ENCODE results near the gene LNPK. TPM values are rescaled to one million over a fixed set of nuclear protein-coding genes. Genes with fewer than 3 reads are reported as not detected.

Gene LNPK, protein sequence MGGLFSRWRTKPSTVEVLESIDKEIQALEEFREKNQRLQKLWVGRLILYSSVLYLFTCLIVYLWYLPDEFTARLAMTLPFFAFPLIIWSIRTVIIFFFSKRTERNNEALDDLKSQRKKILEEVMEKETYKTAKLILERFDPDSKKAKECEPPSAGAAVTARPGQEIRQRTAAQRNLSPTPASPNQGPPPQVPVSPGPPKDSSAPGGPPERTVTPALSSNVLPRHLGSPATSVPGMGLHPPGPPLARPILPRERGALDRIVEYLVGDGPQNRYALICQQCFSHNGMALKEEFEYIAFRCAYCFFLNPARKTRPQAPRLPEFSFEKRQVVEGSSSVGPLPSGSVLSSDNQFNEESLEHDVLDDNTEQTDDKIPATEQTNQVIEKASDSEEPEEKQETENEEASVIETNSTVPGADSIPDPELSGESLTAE
- 10 to 100 TPM; 41.9 to 44.7 TPM for total RNA-seq

DNA sequence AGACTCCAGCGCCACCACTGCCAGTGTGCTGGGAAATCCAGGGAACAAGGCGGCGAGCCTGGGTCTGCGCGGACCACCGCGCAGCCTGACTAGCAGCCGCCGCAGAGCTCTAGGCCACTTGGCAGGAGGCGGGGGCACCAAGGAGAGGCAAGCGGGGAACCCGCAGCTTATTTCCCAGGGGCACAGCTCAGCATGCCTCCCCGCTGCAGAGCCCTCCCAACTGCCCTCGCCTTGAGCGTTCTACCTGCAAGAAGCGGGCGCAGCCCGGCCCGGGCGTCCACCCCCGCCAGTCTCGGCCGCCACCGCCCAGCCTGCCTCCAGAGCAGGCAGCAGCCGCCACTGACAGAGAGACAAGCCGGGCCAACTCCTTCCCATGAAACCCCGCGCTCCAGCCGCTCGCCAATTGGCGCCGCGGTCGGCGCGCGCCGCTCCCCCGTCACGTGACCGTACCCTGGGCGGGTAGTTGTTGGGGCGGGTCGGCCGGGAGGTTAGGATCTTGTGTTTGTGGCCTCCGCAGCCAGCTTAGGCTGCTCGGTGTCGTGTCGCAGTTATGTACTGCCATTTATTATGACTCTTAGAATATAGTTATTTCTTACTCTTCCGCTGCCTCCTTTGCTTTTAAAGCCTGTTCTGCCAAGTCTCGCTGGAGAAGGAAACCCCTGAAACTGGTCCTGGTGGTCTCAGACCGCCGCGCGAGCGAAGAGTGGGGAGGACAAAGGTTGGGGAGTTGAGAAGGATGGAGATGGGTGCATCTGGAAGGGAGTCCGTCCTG, at the start of gene LNPK:
Gene LNPK, minus strand, starts transcription at position 352 of the 772 bp plus-strand sequence. CDS start 6,683 bp downstream, outside the sequence.
- TF ChIP-seq, protein P1, sequence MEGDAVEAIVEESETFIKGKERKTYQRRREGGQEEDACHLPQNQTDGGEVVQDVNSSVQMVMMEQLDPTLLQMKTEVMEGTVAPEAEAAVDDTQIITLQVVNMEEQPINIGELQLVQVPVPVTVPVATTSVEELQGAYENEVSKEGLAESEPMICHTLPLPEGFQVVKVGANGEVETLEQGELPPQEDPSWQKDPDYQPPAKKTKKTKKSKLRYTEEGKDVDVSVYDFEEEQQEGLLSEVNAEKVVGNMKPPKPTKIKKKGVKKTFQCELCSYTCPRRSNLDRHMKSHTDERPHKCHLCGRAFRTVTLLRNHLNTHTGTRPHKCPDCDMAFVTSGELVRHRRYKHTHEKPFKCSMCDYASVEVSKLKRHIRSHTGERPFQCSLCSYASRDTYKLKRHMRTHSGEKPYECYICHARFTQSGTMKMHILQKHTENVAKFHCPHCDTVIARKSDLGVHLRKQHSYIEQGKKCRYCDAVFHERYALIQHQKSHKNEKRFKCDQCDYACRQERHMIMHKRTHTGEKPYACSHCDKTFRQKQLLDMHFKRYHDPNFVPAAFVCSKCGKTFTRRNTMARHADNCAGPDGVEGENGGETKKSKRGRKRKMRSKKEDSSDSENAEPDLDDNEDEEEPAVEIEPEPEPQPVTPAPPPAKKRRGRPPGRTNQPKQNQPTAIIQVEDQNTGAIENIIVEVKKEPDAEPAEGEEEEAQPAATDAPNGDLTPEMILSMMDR (IDR thresholded peaks at IDR 0.05), result no peak
- peaks cover 1% of the 10 kb centered on the region for H3K27me3 Mint-ChIP-seq
- POLR2A ChIA-PET, result interaction anchor here (1.3 to 1.8 kb wide), 4 partner anchors 8 to 77 kb away, joined by 3 to 5 read pairs (median 3); no protein-coding TSS in a partner anchor
- intact Hi-C loops (cut with micrococcal nuclease), result no loop called here
- CTCF ChIA-PET, result interaction anchor here (1.2 kb wide), 1 partner anchor 32 kb away, joined by 3 read pairs; no protein-coding TSS in a partner anchor
- peak; percentile 91 for ATAC-seq
- H3K4me3 Mint-ChIP-seq, result peak within 1 kb of the TSS; percentile 97
- no peaks in the 10 kb centered on the region for H3K36me3 Mint-ChIP-seq (ENCODE audit: low read depth)
- peak; percentile 93 for DNase-seq
- H3K9me3 Mint-ChIP-seq, result no peaks in the 10 kb centered on the region
- peaks cover 13% of the 10 kb centered on the region for H3K4me1 Mint-ChIP-seq (ENCODE audit: low read depth)
- H3K27ac Mint-ChIP-seq, result peak within 1 kb of the TSS; percentile 92

DNA sequence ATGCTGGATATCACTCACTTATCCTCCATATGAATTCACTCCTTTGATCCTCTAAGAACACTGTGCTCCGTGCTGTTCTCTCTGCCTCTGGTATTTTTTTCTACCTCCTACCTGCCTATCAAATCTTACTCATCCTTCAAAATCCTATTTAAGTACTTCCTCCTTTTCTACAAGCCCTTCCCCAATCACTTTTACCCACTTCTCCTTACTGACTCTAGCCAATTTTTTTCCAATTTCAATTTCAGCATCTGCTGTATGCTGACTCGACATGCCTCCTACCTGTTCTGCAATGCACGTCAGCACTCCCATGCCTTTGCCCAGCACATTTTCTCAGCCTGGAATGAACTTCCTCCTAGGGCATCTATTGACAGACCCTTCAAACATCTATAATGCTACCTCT, 37.3 kb upstream of the LNPK start:
- H3K4me1 Mint-ChIP-seq (ENCODE audit: low read depth), result no peaks in the 10 kb centered on the region
- ATAC-seq (no peak), DNase-seq (no peak)
- ChIA-PET CTCF (no interaction called here), POLR2A (no interaction called here)
- no peak overlapping the region for H3K4me3 Mint-ChIP-seq
- TF ChIP-seq, protein P1 (IDR thresholded peaks at IDR 0.05), result no peak
- H3K9me3 Mint-ChIP-seq, result no peaks in the 10 kb centered on the region
- H3K27ac Mint-ChIP-seq, result no peak overlapping the region
- no peaks in the 10 kb centered on the region for H3K36me3 Mint-ChIP-seq (ENCODE audit: low read depth)
- H3K27me3 Mint-ChIP-seq, result peaks cover 29% of the 10 kb centered on the region
- intact Hi-C loops (cut with micrococcal nuclease), result no loop called here

DNA sequence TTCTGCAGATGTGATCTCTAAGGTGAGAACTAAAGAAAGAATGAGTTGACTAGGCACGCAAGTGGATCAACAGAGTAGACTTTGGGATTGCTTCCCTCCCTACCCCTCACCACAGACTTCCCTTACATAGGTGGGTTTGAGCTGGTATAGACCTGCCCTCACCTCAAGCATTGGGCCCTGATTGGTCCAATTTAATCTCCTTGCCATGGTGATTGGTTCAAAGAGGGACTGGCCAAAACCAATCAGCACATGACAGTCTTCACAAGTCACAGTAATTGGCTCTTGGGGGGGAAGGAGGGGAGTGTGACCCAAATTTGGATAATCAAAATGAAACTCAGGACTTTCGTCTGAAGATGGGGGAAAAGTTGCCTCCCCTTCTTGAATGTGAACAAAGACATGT, 36.6 kb upstream of the LNPK start:
- Mint-ChIP-seq H3K36me3 (ENCODE audit: low read depth) (no peaks in the 10 kb centered on the region), H3K4me1 (ENCODE audit: low read depth) (no peaks in the 10 kb centered on the region), H3K27ac (no peak overlapping the region), H3K9me3 (no peaks in the 10 kb centered on the region), H3K27me3 (peaks cover 29% of the 10 kb centered on the region), H3K4me3 (no peak overlapping the region)
- DNase-seq (no peak), ATAC-seq (no peak)
- intact Hi-C loops (cut with micrococcal nuclease), result no loop called here
- POLR2A ChIA-PET, result no interaction called here
- CTCF ChIA-PET, result interaction anchor here (0.7 kb wide), 1 partner anchor 57 kb away, joined by 3 read pairs; no protein-coding TSS in a partner anchor
- TF ChIP-seq, protein P1 (IDR thresholded peaks at IDR 0.05), result no peak

DNA sequence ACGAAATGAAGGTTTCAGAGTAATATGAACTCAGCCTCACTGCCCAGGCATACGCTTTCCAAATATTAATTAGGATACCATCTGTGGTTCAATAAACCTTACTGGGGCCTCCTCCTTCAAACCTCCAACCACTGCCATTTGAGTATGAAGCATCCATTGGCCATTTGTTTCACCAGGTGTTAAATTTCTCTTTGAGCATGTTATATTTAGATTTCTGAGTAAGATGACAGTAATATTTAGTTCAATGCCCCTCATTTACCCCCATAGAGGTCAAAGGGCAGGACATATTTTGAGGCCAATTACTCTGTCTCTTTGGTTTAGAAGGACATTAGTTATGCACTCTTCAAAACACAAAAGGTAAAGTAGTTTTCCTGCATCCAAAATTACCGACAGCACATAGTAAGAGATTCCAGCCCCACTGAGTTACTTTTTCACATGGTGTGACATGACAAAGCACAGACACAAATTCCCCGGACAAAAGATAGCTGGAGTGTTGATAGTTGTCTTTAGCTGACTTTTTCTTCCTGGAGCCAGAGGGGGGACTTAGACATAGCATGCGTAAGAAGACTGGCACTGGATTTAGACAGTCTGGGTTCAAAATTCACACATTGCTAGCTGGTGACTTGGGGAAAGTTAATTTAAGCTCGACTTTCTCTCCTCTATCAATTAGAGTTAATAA, 33.1 kb upstream of the LNPK start:
- H3K4me3 Mint-ChIP-seq, result no peak overlapping the region
- H3K36me3 Mint-ChIP-seq (ENCODE audit: low read depth), result no peaks in the 10 kb centered on the region
- H3K27me3 Mint-ChIP-seq, result peaks cover 20% of the 10 kb centered on the region
- no peaks in the 10 kb centered on the region for H3K4me1 Mint-ChIP-seq (ENCODE audit: low read depth)
- CTCF ChIA-PET, result no interaction called here
- ATAC-seq (no peak), DNase-seq (no peak)
- intact Hi-C loops (cut with micrococcal nuclease), result no loop called here
- no peaks in the 10 kb centered on the region for H3K9me3 Mint-ChIP-seq
- no peak overlapping the region for H3K27ac Mint-ChIP-seq
- TF ChIP-seq, protein P1 (IDR thresholded peaks at IDR 0.05), result no peak
- POLR2A ChIA-PET, result no interaction called here

Data from activated CD8-positive, alpha-beta T cell treated with anti-CD3 and anti-CD28 coated beads for 36 hours (primary cell).